HG02870 (cell line): ENCODE measurements around the gene RAB25.
"Not testable (repeated sequence)": the region's sequence is repeated elsewhere in the genome, so short reads cannot be mapped to it uniquely, and the experiment has no call there.

Source experiments
- ATAC-seq: cut with Tn5 transposase; IDR thresholded peaks from one replicate; pipeline ENCODE4 v1.9.1; 2021; ENCODE audit warnings: mild to moderate bottlenecking, moderate library complexity; ENCODE audit not compliant: unreplicated experiment

The RAB25 gene

DNA sequence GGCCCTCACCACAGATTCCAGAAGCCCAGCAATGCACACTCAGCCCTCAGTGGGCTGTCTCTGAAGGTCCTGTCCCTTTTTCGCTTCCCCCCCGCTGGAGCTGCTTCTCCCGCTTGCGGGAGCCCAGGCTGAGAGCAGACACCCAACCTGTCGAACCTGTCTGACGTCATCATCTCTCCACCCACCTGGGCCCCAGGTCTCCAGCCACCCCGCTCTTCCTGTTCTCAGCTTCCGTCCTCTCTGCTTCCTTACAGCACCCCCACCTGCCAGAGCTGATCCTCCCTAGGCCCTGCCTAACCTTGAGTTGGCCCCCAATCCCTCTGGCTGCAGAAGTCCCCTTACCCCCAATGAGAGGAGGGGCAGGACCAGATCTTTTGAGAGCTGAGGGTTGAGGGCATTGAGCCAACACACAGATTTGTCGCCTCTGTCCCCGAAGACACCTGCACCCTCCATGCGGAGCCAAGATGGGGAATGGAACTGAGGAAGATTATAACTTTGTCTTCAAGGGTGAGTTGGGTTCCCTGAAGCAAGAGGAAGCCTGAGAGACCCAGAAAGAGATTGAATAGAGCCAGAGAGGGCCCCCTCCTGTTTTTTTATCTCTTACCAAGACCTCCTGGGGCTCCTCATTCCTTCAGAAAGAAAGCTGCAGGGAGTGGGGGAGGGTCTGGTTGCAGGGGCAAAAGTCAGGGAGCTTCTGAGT, at the start of gene RAB25:
TSS of gene RAB25 (plus strand) at position 224 of the 700 bp plus-strand sequence. CDS start at position 465, 241 bp downstream.
- ATAC-seq = no peak

DNA sequence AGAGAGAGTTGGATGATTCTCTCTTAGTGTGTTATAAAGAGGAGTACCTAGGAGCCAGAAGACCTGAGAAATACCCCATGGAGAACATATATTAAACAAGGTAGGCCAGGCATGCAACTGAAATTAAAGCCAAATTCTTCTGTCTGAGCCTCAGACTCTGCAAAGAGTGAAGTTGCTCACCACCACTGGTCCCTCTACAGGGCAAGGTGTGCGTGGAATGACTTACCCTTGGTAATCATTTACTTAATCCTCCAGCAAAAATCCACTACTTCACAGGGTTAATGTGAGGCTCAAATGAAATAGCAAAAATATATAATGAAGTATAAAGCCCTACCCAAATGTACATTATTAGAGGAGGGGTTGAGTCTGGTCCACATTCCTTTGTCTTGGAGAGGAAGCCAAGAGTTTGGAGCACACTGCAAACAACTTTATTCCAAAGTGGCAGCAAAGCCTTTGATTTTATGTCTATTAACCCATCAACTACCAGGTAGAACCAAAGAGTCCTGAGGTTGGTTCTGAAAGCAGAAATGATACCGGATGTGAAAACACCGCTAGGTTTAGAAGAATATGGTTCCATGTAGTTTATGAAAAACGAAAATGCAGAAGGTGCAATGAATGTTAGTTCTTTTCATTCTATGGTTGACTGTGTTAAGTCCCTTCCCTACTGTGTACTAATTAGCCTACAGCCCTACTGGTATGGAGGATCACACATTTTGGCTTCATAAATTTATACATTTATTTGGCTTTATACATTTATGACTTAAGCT, 48.7 kb upstream of the RAB25 start:
- ATAC-seq = no peak

GRCh38 chr1:156014829-156015228, 46.1 kb upstream of the RAB25 start:
- no peak for ATAC-seq

- ATAC-seq = no peak
These were observed 41.0 kb upstream of the RAB25 start for GRCh38 chr1:156019946-156020292.

DNA sequence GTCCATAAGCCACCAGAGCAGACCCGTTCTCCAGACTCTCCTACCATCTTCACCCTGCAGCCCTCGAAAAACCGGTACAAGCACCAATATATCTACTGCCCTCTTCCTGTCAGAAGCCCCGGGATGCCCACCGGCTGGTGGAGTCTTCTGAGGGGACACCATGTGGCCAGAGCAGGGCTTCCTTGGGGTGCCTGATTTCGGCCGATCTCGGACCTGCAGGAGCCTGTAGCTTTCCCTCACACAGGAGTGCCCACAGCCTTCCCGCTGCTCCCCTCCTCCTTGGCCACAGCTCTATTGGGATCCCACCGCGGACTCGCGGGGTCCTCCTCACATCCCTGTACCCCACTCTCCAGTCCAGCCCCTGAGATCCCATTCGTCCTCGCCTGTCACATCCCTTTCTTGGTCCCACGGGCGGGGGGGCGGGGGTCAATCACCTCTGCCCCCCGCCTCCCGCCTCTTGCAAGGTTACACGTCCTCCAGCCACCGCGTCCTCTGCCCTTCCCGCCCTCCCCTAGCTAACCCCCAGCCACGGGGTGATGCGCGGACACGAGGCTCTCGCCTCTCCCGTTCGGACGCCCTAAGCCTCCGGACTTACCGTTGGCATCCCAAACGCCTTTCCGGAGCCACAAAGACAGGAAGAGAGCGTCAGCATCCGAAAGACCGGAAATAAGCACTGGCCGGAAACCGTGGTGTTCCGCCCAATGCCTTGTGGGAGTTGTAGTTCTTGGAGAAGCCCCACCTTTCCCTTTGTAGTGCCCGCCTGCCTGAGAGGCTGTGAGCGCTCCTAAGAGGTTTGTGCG, 40.5 kb upstream of the RAB25 start, which contains the start of gene SSR2:
TSS of gene SSR2 (minus strand) at position 659 of the 800 bp plus-strand sequence. CDS start 784 bp downstream, outside the sequence.
- ATAC-seq = peak; percentile 97

DNA sequence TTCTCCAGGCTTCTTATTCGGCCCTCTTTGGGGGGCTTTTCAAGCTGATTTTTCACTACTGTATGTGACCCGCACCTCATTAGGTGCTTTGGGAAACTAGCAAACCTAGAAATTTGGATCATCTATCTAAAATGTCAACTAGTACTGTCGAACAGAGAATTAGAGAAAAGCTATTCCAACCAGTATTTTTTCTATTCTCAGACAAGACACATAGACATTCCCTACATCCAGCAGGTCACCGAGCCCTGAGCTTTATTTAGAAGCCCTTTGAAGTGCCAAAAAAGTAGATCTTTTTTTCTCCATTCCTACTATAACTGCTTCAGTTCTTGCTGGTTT, 39.9 kb upstream of the RAB25 start:
- ATAC-seq = no peak

- no peak for ATAC-seq
These were observed 39.0 kb upstream of the RAB25 start for GRCh38 chr1:156021954-156022353.

- ATAC-seq = no peak
These were observed 36.2 kb upstream of the RAB25 start for GRCh38 chr1:156024801-156025200.

GRCh38 chr1:156025876-156026275, 35.1 kb upstream of the RAB25 start:
- no peak for ATAC-seq

GRCh38 chr1:156026588-156026987, 34.4 kb upstream of the RAB25 start:
- no peak for ATAC-seq

- ATAC-seq = no peak
These were observed 27.9 kb upstream of the RAB25 start for GRCh38 chr1:156033011-156033410.

GRCh38 chr1:156034991-156035390, 26.0 kb upstream of the RAB25 start:
- not testable (repeated sequence) for ATAC-seq

- ATAC-seq = no peak
These were observed 18.1 kb upstream of the RAB25 start for GRCh38 chr1:156042828-156043227.

DNA sequence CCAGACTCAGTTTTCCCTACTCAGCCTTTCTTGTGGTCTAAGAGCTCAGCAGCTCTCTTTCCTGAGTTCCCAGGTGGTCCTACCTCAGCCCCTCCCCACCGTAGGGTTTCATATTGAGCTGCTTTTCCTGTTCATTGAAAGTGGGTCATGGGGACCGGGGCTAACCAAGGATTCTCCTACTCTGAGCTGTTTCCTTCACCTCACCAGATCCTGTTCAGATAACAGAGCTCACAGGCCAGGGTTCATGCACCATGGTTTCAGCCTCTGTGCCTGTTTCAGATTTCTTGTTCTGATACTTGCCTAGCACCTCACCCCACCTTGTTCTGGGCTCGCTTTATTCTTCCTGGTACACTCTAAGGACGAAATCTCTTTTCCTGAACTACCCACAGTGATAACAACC, 15.9 kb upstream of the RAB25 start:
- no peak for ATAC-seq

DNA sequence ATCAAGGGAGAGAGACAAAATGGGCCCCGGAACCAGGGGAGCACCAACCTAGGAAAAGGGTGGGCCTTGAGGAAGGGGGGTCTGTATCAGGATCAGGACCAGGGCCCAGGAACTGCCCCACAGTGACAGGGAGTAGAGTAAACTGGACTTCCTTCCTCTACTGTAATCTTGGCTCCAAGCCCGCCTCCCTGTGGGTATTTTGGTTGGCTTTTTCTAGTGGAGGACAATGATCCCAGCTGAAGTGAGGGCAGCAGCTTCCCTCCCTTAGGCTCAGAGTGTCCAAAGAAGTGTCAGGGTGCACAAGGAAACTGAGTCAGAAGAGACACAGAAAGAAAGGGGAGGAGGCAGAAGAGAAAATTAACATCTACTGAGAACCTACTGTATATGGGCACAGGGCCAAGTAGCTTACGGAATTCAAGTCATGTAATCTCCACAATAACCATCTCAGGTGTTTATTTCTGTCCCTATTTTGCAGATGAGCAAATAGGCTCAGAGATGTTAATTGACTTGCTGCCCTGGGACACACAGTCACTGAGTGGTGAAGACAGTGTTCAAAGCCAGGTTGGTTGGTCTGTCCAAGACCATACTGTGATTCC, 12.2 kb upstream of the RAB25 start:
- ATAC-seq = no peak

DNA sequence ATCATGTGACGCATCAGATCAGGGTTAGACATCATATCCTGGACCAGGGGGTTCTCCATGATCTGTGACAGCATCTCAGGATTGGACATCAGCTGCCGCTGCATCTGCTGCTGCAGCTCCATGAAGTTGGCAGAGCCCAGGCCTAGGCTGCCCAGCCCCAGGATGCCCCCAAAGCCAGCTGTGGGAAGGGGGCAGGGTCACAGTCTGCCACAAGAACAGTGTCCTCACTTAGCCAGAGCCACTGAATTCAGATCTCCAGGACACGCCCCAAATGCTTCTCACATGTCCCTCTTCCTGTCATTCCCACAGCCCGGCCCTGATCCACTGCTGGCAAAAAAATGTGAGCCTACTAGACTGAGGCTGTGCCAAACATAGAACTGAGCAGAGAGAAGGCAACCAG, 10.6 kb upstream of the RAB25 start:
- ATAC-seq = no peak

DNA sequence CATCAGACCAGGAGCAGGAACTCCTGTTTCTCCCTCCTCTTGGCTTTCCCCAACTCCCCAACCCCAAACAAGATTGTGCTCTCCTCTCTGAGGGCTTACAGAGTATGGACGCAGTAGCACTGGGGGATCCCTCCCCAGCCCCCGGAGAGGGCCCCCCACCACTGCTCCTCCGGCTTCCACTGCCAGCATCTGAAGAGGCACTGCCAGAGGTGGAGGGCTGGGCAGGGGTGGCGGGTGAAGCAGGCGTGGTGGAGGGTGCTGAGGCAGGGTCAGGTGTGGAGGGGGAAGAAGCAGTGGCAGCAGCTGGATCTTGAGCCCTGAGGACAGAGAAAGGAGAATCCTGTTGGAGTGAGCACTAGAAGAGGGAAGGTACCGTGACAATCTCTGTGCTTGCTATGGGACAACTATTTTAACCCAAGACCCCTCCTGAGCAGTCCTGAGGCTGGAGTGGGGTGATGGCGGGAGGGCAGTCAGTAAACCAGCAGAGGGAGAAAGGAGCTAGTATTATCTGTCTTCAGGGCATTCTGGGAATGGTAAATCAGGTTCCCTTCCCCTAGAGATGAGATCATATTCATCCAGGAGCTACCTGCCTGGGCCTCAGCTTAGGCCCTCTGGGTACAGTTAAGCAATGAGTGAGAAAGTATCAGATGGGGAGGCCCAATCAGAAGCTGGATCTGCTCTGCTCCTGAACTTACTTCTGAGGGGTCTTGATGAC, 9.8 kb upstream of the RAB25 start:
- ATAC-seq = no peak

GRCh38 chr1:156052862-156053767, 7.8 kb upstream of the RAB25 start:
- peak; percentile 13 for ATAC-seq

- peak; percentile 40 for ATAC-seq
These were observed 7.0 kb upstream of the RAB25 start, which contains the start of gene UBQLN4 for GRCh38 chr1:156053768-156054499. TSS of gene UBQLN4 (minus strand) at chr1:156053798. CDS start at chr1:156053701, 97 bp downstream.
